Trophoblast cell (in vitro differentiated cells and primary cell): Measurements from ENCODE around the gene RIPOR3.

Experiments
- DNase-seq, 2 donors: peaks; one replicate each; pipeline ENCODE4 v3.0.0-alpha.2; 2016
- H2AFZ ChIP-seq: 2 replicates; pipeline ENCODE4 v1.6.1; 2013; ENCODE audit warnings: low read length, moderate library complexity, mild to moderate bottlenecking; ENCODE audit not compliant: insufficient read depth, poor library complexity
- H2AK5ac ChIP-seq: 2 replicates; pipeline ENCODE4 v1.6.1; 2013; ENCODE audit warnings: mild to moderate bottlenecking, low read length
- H2BK120ac ChIP-seq: 2 replicates; pipeline ENCODE4 v1.6.1; 2013; ENCODE audit warnings: low read length, mild to moderate bottlenecking, moderate library complexity; ENCODE audit not compliant: insufficient read depth, poor library complexity
- H2BK12ac ChIP-seq: 2 replicates; pipeline ENCODE4 v1.6.1; 2013; ENCODE audit warnings: mild to moderate bottlenecking, low read length, moderate library complexity
- H2BK5ac ChIP-seq: 2 replicates; pipeline ENCODE4 v1.6.1; 2013; ENCODE audit warnings: low read length, low read depth, moderate library complexity, mild to moderate bottlenecking; ENCODE audit not compliant: poor library complexity
- H3K14ac ChIP-seq: 2 replicates; pipeline ENCODE4 v1.6.1; 2013; ENCODE audit warnings: mild to moderate bottlenecking, low read length
- H3K18ac ChIP-seq: 2 replicates; pipeline ENCODE4 v1.6.1; 2013; ENCODE audit warnings: mild to moderate bottlenecking, low read length
- H3K23ac ChIP-seq: 2 replicates; pipeline ENCODE4 v1.6.1; 2013; ENCODE audit warnings: low read length
- H3K27ac ChIP-seq: 2 replicates; pipeline ENCODE4 v1.5.1; 2013; ENCODE audit warnings: low read depth, mild to moderate bottlenecking, inconsistent platforms, low read length, moderate library complexity
- H3K27me3 ChIP-seq: 2 replicates; pipeline ENCODE4 v1.6.1; 2013; ENCODE audit warnings: inconsistent platforms, mild to moderate bottlenecking, low read length, moderate library complexity; ENCODE audit not compliant: insufficient read depth
- H3K36me3 ChIP-seq, 2 experiments: 1 replicate in 1 of 2; 2 replicates in 1 of 2; pipeline ENCODE4 v1.6.1; 2013; ENCODE audit warnings: low read length in 2 of 2, mild to moderate bottlenecking in 2 of 2, moderate library complexity in 1 of 2; ENCODE audit not compliant: insufficient read depth in 2 of 2, control insufficient read depth in 1 of 2
- H3K4ac ChIP-seq: 2 replicates; pipeline ENCODE4 v1.6.1; 2013; ENCODE audit warnings: low read depth, mild to moderate bottlenecking, low read length, moderate library complexity
- H3K4me1 ChIP-seq, 2 experiments: 1 replicate in 1 of 2; 2 replicates in 1 of 2; pipeline ENCODE4 v1.6.1; 2013; ENCODE audit warnings: low read length in 2 of 2, mild to moderate bottlenecking in 2 of 2, moderate library complexity in 1 of 2; ENCODE audit not compliant: insufficient read depth in 2 of 2, control insufficient read depth in 1 of 2
- H3K4me2 ChIP-seq: 2 replicates; pipeline ENCODE4 v1.6.1; 2013; ENCODE audit warnings: inconsistent platforms, mild to moderate bottlenecking, low read length, moderate library complexity
- H3K4me3 ChIP-seq: 2 replicates; pipeline ENCODE4 v1.5.1; 2013; ENCODE audit warnings: mild to moderate bottlenecking, low read depth, low read length, inconsistent platforms
- H3K79me1 ChIP-seq: one replicate; pipeline ENCODE4 v1.6.1; 2013; ENCODE audit warnings: low read length
- H3K79me2 ChIP-seq: 2 replicates; pipeline ENCODE4 v1.6.1; 2013; ENCODE audit warnings: low read length, mild to moderate bottlenecking; ENCODE audit not compliant: control insufficient read depth, insufficient read depth, poor library complexity
- H3K9ac ChIP-seq: 2 replicates; pipeline ENCODE4 v1.6.1; 2013; ENCODE audit warnings: mild to moderate bottlenecking, low read length
- H3K9me3 ChIP-seq: 2 replicates; pipeline ENCODE4 v1.6.1; 2013; ENCODE audit warnings: low read depth, mild to moderate bottlenecking, control low read depth, inconsistent platforms, low read length; ENCODE audit not compliant: insufficient read depth
- H4K12ac ChIP-seq: 2 replicates; pipeline ENCODE4 v1.6.1; 2013; ENCODE audit warnings: low read depth, mild to moderate bottlenecking, low read length, moderate library complexity
- H4K8ac ChIP-seq: 2 replicates; pipeline ENCODE4 v1.6.1; 2013; ENCODE audit warnings: low read depth, mild to moderate bottlenecking, low read length, moderate library complexity
- H4K91ac ChIP-seq: one replicate; pipeline ENCODE4 v1.6.1; 2013; ENCODE audit warnings: low read depth, mild to moderate bottlenecking, low read length, moderate library complexity
- WGBS: extraction: QIAGEN DNeasy Blood & Tissue Kit; methylation state at CpG from one replicate; pipeline ENCODE4 v1.1.7; 2013; ENCODE audit warnings: missing lambda C conversion rate; ENCODE audit not compliant: insufficient read length, insufficient coverage; ENCODE audit errors: extremely low coverage; 5-methylcytosine and 5-hydroxymethylcytosine counted together

The RIPOR3 gene

DNA sequence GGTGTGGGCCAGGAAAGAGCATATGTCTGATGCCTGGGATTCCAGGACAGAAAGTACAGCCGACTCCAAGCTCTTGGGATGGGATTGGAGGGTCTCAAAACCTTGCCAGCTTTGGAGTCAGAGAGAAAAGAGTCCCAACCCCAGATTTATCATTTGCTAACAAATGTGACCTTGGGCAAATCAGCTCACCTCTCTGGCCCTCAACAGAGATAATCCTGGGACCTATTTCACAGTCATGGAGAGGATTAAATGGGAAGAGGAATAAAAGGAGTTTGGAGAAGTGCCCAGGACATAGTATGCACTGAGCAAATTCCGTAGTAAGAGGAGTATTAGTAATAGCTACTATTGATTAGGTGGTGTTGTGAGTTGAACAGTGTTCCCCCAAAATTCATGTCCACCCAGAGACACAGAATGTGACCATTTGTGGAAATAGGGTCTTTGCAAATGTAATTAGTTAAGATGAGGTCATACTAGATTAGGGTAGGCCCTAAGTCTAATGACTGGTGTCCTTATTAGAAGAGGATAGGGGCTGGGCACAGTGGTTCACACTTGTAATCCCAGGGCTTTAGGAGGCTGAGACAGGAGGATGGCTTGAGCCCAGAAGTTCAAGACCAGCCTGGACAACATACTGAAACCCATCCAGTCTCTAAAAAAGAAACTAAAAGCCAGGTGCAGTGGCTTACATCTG, 17.1 kb downstream of the RIPOR3 start:
- Histone ChIP-seq H3K79me2 (no peaks in the 10 kb centered on the region), H3K79me1 (peaks cover 7% of the 10 kb centered on the region), H3K4ac (no peak overlapping the region), H4K12ac (no peak overlapping the region), H2BK120ac (no peak overlapping the region), H3K9me3 (no peaks in the 10 kb centered on the region), H3K4me3 (no peak overlapping the region), H3K23ac (no peak overlapping the region), H2BK5ac (no peak overlapping the region), H3K4me1 (peaks cover 16 to 26% of the 10 kb centered on the region in 2 experiments), H3K9ac (no peak overlapping the region), H3K14ac (no peak overlapping the region), H2BK12ac (no peak overlapping the region), H3K27ac (no peak overlapping the region), H3K27me3 (no peaks in the 10 kb centered on the region), H4K91ac (no peak overlapping the region), H2AK5ac (no peak overlapping the region), H3K18ac (no peak overlapping the region), H4K8ac (no peak overlapping the region), H2AFZ (no peak overlapping the region), H3K36me3 (no peaks in the 10 kb centered on the region), H3K4me2 (no peak overlapping the region)
- WGBS, result no CpG with 5 or more reads among the region's 2 CpGs
- no peak for DNase-seq

DNA sequence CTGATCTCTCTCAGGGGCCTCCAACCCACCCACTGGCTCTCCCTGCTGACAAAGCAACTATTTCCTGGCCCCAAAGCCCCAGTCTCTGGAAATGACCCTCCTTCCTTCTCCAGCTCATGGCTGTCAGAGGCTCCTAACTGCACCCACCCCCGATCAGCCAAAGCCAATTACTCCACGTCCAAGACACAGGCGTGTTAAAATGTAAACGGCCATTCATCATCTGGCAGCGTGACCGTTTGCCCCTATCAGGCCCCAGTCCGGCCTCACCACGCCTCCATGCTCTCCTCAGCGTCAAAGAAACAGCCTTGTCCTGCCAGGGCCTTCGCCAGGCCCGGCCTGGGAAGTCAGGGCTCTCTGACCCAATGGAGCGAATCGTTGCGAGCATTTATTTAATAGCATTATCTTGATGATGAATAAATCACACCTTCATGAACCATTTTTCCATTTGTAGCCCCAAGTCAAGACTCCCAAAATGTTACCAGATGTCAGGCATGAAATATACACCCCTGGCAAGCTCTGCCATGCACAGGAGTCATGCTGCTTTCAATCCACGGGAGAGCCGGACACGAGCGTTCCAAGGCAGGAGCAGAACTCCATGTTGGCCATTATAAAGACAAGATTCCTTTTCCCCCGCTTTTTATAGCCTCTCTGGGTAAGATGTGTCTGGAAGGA, 17.7 kb downstream of the RIPOR3 start:
- no peak overlapping the region for H4K12ac ChIP-seq
- no peak overlapping the region for H3K4me2 ChIP-seq
- H3K27ac ChIP-seq, result no peak overlapping the region
- no peaks in the 10 kb centered on the region for H3K27me3 ChIP-seq
- H3K4ac ChIP-seq, result no peak overlapping the region
- H2BK5ac ChIP-seq, result no peak overlapping the region
- no peak overlapping the region for H3K9ac ChIP-seq
- peaks cover 7% of the 10 kb centered on the region for H3K79me1 ChIP-seq
- no peak overlapping the region for H2AFZ ChIP-seq
- no peak for DNase-seq
- no peak overlapping the region for H4K8ac ChIP-seq
- no peaks in the 10 kb centered on the region for H3K79me2 ChIP-seq
- H3K4me3 ChIP-seq, result no peak overlapping the region
- H2BK12ac ChIP-seq, result no peak overlapping the region
- H3K23ac ChIP-seq, result no peak overlapping the region
- no peak overlapping the region for H3K18ac ChIP-seq
- peak overlapping the region; percentile 8 for H3K14ac ChIP-seq
- H2AK5ac ChIP-seq, result no peak overlapping the region
- peaks cover 3% of the 10 kb centered on the region for H3K9me3 ChIP-seq
- H2BK120ac ChIP-seq, result no peak overlapping the region
- H3K36me3 ChIP-seq, result no peaks in the 10 kb centered on the region
- no peak overlapping the region for H4K91ac ChIP-seq
- H3K4me1 ChIP-seq, result peaks cover 16 to 26% of the 10 kb centered on the region in 2 experiments
- WGBS, result no CpG with 5 or more reads among the region's 19 CpGs

DNA sequence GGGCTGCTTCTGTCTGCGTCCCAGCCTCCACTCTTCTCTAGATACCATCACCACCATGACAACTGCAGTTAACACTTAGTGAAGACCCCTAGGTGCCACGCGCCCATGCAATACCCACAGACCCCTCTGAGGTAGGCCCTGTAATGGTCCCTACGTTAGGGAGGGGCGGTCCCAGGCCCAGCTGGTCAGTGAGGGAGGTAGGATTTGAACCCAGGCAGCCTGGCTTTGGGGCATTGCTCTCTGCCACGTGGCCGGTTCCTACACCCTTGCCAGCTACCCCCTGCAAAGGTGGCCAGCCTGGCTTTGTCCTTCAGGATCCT, 18.2 kb downstream of the RIPOR3 start:
- H3K27me3 ChIP-seq, result no peaks in the 10 kb centered on the region
- no peak overlapping the region for H3K9ac ChIP-seq
- H3K14ac ChIP-seq, result peak overlapping the region; percentile 8
- H3K18ac ChIP-seq, result peak overlapping the region; percentile 10
- H3K79me1 ChIP-seq, result peaks cover 7% of the 10 kb centered on the region
- WGBS, result no CpG with 5 or more reads among the region's 7 CpGs
- no peak overlapping the region for H4K91ac ChIP-seq
- no peak overlapping the region for H4K12ac ChIP-seq
- peaks cover 3% of the 10 kb centered on the region for H3K9me3 ChIP-seq
- no peak overlapping the region for H3K4me2 ChIP-seq
- H2AK5ac ChIP-seq, result no peak overlapping the region
- no peak overlapping the region for H3K27ac ChIP-seq
- H3K23ac ChIP-seq, result no peak overlapping the region
- H3K4me3 ChIP-seq, result no peak overlapping the region
- no peak overlapping the region for H3K4ac ChIP-seq
- H2AFZ ChIP-seq, result no peak overlapping the region
- no peak overlapping the region for H2BK120ac ChIP-seq
- H3K79me2 ChIP-seq, result no peaks in the 10 kb centered on the region
- no peak for DNase-seq
- H3K4me1 ChIP-seq, result peaks cover 16 to 26% of the 10 kb centered on the region in 2 experiments
- H2BK5ac ChIP-seq, result no peak overlapping the region
- no peak overlapping the region for H2BK12ac ChIP-seq
- no peaks in the 10 kb centered on the region for H3K36me3 ChIP-seq
- H4K8ac ChIP-seq, result no peak overlapping the region

DNA sequence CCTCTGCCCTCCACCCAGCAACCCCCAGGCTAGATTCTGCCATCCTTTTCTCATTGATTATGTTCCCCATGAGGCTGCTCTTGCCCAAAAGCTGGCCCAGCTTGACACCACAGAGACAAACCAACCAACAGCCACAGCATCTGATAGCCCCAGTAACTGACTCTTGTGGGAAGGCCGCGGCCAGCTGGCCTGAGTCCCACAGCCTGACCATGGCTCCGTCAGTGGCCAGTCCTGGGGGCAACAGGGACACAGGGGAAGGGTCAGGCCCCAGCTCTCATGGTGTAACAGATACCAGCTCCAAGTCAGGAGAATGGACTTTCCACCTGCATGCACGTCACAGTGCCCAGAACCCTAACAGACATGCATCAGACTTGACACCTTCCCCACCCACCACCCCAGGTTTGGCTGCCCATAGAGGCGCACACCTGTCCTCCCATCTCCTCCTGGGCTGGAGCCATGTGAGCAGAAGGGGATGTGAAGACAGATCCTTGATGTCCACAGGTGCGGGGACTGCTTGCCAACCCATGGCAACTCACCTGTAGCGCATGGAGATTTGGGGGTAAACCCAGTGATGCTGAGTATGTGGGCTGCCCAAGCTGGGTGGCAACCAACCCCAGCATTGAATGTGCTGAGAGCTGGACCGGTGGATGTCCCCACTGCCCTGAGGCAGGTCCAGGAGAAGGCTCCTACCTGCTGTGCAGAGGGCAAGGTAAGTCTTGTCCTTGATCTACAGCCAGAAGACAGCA, 18.8 kb downstream of the RIPOR3 start:
- Histone ChIP-seq H3K18ac (no peak overlapping the region), H4K91ac (no peak overlapping the region), H2BK5ac (no peak overlapping the region), H3K4me1 (peaks cover 16 to 26% of the 10 kb centered on the region in 2 experiments), H3K36me3 (no peaks in the 10 kb centered on the region), H3K4me3 (no peak overlapping the region), H3K79me1 (peaks cover 7% of the 10 kb centered on the region), H3K14ac (no peak overlapping the region), H3K23ac (no peak overlapping the region), H4K8ac (no peak overlapping the region), H3K27me3 (no peaks in the 10 kb centered on the region), H2AFZ (no peak overlapping the region), H2AK5ac (peak overlapping the region; percentile 16), H3K9ac (no peak overlapping the region), H3K4me2 (no peak overlapping the region), H2BK12ac (peak overlapping the region; percentile 60), H3K4ac (no peak overlapping the region), H4K12ac (no peak overlapping the region), H3K9me3 (peaks cover 3% of the 10 kb centered on the region), H2BK120ac (no peak overlapping the region), H3K79me2 (no peaks in the 10 kb centered on the region), H3K27ac (no peak overlapping the region)
- no CpG with 5 or more reads among the region's 8 CpGs for WGBS
- no peak for DNase-seq
